HCT116 (cell line): ENCODE results near the gene SOX6.

Experiments used
- CEBPB ChIP-seq: IDR thresholded peaks from 2 replicates; pipeline ENCODE4 v1.6.1; 2012; ENCODE audit warnings: low read depth
- CTCF ChIP-seq, 3 experiments: fragments of 200-600 bp in 1 of 3; sonication (generic) in 1 of 3; IDR thresholded peaks in 2 of 3; conservative IDR thresholded peaks in 1 of 3; 2 replicates each; pipeline ENCODE4 v1.5.1; 2012 to 2017; ENCODE audit warnings: low read depth in 2 of 3, low read length in 2 of 3, antibody characterized with exemption in 1 of 3, borderline replicate concordance in 1 of 3, control low read depth in 1 of 3, mild to moderate bottlenecking in 1 of 3, mixed read lengths in 1 of 3, mixed run types in 1 of 3, moderate library complexity in 1 of 3; ENCODE audit not compliant: insufficient read depth in 1 of 3
- EGR1 ChIP-seq: IDR thresholded peaks from 2 replicates; pipeline ENCODE4 v1.6.1; 2012; ENCODE audit warnings: low read depth
- EZH2 ChIP-seq: fragments of 200-600 bp; sonication (generic); IDR thresholded peaks from 2 replicates; pipeline ENCODE4 v1.6.1; 2017; ENCODE audit warnings: antibody characterized with exemption, mixed run types
- EZH2phosphoT487 ChIP-seq: fragments of 200-600 bp; IDR thresholded peaks from 2 replicates; pipeline ENCODE4 v1.6.1; 2018; ENCODE audit warnings: antibody characterized with exemption, borderline replicate concordance
- POLR2A ChIP-seq: IDR thresholded peaks from 2 replicates; pipeline ENCODE4 v1.7.0; 2011; ENCODE audit warnings: borderline replicate concordance; ENCODE audit not compliant: insufficient read depth, insufficient read length; ENCODE audit errors: extremely low read depth
- POLR2AphosphoS5 ChIP-seq: IDR thresholded peaks from 2 replicates; pipeline ENCODE4 v1.6.1; 2011; ENCODE audit warnings: mild to moderate bottlenecking, low read depth, low read length, moderate library complexity
- REST ChIP-seq: IDR thresholded peaks from 2 replicates; pipeline ENCODE4 v1.6.1; 2012; ENCODE audit warnings: low read depth
- SIN3A ChIP-seq: IDR thresholded peaks from 2 replicates; pipeline ENCODE4 v1.6.1; 2012; ENCODE audit warnings: low read depth

DNA sequence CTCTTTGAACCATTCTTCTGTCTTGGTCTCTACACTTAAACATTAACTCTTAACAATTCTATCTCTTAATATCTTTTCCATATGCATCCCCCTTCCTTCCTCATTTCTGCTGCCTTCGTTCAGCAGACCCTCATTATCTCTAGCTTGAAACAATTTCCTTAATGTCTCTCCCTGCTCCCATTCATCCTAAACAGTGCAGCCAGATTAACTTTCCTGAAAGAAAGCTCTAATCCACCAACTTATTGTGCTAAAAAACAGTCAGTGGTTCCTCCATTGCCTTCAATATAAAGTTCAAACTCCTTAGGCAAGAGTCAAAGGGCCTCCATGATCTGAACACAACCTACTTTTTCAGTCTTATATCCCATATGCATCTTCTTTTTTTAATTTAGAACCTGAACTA, 42.5 kb downstream of the SOX6 start:
- TF ChIP-seq POLR2A (no peak), EZH2 (no peak), CTCF (IDR thresholded peaks at IDR 0.05 in 2 of 3, conservative IDR thresholded peaks at IDR 0.05 in 1 of 3; ENCODE audit: borderline replicate concordance in 1 of 3, insufficient read depth in 1 of 3, low read depth in 2 of 3, low read length in 2 of 3) (no peak), EGR1 (no peak), EZH2phosphoT487 (no peak), REST (no peak), CEBPB (no peak), POLR2AphosphoS5 (no peak), SIN3A (no peak)
